Ishikawa (cell line): ENCODE results near the gene TMEM266.

Experiments
- CEBPB ChIP-seq: IDR thresholded peaks from 2 replicates; pipeline ENCODE4 v1.6.1; 2012
- CREB1 ChIP-seq: IDR thresholded peaks from 2 replicates; pipeline ENCODE4 v1.6.1; 2012; ENCODE audit warnings: low read depth
- EGR1 ChIP-seq: IDR thresholded peaks from 2 replicates; pipeline ENCODE4 v1.6.1; 2012
- EP300 ChIP-seq: IDR thresholded peaks from 2 replicates; pipeline ENCODE4 v1.6.1; 2012; ENCODE audit warnings: borderline replicate concordance
- FOXM1 ChIP-seq: IDR thresholded peaks from 2 replicates; pipeline ENCODE4 v1.6.1; 2012; ENCODE audit warnings: low read depth, borderline replicate concordance
- MAX ChIP-seq: IDR thresholded peaks from 2 replicates; pipeline ENCODE4 v1.6.1; 2012
- RAD21 ChIP-seq: IDR thresholded peaks from 2 replicates; pipeline ENCODE4 v1.6.1; 2012; ENCODE audit warnings: low read depth
- REST ChIP-seq: IDR thresholded peaks from 2 replicates; pipeline ENCODE4 v1.6.1; 2012; ENCODE audit warnings: low read depth, mild to moderate bottlenecking
- TAF1 ChIP-seq: IDR thresholded peaks from 2 replicates; pipeline ENCODE4 v1.6.1; 2012; ENCODE audit warnings: low read depth, mild to moderate bottlenecking
- TCF12 ChIP-seq: IDR thresholded peaks from 2 replicates; pipeline ENCODE4 v1.6.1; 2012; ENCODE audit warnings: low read depth
- USF1 ChIP-seq: IDR thresholded peaks from 2 replicates; pipeline ENCODE4 v1.6.1; 2012
- YY1 ChIP-seq: IDR thresholded peaks from 2 replicates; pipeline ENCODE4 v1.6.1; 2012; ENCODE audit warnings: low read depth
- ZBTB7A ChIP-seq: IDR thresholded peaks from 2 replicates; pipeline ENCODE4 v1.6.1; 2012; ENCODE audit warnings: low read depth

GRCh38 chr15:76161153-76162035, 101.6 kb downstream of the TMEM266 start:
- no peak for TF ChIP-seq FOXM1
- TF ChIP-seq EGR1: no peak
- TF ChIP-seq USF1: no peak
- TF ChIP-seq TCF12: no peak
- no peak for TF ChIP-seq MAX
- no peak for TF ChIP-seq CEBPB
- TF ChIP-seq REST: no peak
- TF ChIP-seq RAD21: no peak
- no peak for TF ChIP-seq TAF1
- no peak for TF ChIP-seq ZBTB7A
- no peak for TF ChIP-seq EP300
- TF ChIP-seq CREB1: no peak
- no peak for TF ChIP-seq YY1
